ENCODE results near the gene SOX9.

SOX9 gene

DNA sequence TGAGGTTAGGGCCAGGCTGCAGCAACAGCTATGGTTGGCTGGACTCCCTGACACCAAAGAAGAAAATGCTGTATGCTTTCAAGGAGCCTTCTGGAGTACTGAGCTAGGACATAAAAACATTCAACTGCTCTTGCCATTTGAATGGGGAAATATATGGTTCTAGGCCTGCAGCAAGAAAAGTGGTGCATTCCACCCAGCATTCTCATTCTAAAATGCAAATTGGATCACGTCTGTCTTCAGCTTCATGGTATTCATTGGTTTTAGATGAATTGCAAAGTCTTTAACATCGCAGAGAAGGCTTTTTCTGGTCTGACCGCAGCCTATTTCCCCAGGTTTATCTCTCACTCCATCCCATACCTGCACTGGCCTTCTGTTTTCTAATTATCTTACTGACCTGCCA lies 27.1 kb upstream of the SOX9 start:
- Histone ChIP-seq H3K4me1 (ENCODE audit: control insufficient read depth in 2 of 2, insufficient read depth in 2 of 2, low read length in 2 of 2) (no peaks in the 10 kb centered on the region), H3K4me3 (ENCODE audit: low read length in 2 of 2) (no peak overlapping the region), H3K9me3 (ENCODE audit: control insufficient read depth in 2 of 2, low read length in 2 of 2) (no peaks in the 10 kb centered on the region), H3K27me3 (ENCODE audit: control insufficient read depth in 2 of 2, insufficient read depth in 2 of 2, low read length in 2 of 2) (no peaks in the 10 kb centered on the region), H3K9ac (ENCODE audit: low read depth in 1 of 2, low read length in 2 of 2) (no peak overlapping the region), H3K27ac (ENCODE audit: low read depth in 2 of 2, low read length in 2 of 2) (no peak overlapping the region), H3K36me3 (ENCODE audit: control insufficient read depth in 2 of 2, insufficient read depth in 2 of 2, low read length in 2 of 2) (no peaks in the 10 kb centered on the region)

DNA sequence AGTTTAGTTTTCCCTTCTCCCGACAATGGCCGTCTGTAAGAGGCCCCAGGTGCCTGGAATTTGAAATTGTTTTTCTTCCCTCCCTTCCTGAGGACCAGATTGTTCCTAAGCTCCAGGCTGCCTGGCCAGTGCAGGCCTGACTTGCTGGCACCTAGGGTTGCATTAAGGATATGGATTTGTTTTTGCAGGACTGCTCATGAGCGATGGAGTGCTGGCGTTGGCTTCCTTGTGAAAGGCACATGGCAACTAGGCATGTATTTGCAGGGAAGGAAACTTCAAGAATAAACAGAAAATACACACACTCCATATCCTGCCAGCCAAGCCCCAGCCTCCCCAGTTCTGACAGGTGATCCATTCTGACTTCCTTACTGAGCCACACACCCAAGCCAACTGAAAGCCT lies 25.5 kb upstream of the SOX9 start:
- H3K27me3 ChIP-seq (ENCODE audit: control insufficient read depth in 2 of 2, insufficient read depth in 2 of 2, low read length in 2 of 2), result no peaks in the 10 kb centered on the region
- H3K27ac ChIP-seq (ENCODE audit: low read depth in 2 of 2, low read length in 2 of 2), result no peak overlapping the region
- no peaks in the 10 kb centered on the region for H3K9me3 ChIP-seq (ENCODE audit: control insufficient read depth in 2 of 2, low read length in 2 of 2)
- H3K36me3 ChIP-seq (ENCODE audit: control insufficient read depth in 2 of 2, insufficient read depth in 2 of 2, low read length in 2 of 2), result no peaks in the 10 kb centered on the region
- H3K4me3 ChIP-seq (ENCODE audit: low read length in 2 of 2), result no peak overlapping the region
- no peak overlapping the region for H3K9ac ChIP-seq (ENCODE audit: low read depth in 1 of 2, low read length in 2 of 2)
- H3K4me1 ChIP-seq (ENCODE audit: control insufficient read depth in 2 of 2, insufficient read depth in 2 of 2, low read length in 2 of 2), result no peaks in the 10 kb centered on the region

DNA sequence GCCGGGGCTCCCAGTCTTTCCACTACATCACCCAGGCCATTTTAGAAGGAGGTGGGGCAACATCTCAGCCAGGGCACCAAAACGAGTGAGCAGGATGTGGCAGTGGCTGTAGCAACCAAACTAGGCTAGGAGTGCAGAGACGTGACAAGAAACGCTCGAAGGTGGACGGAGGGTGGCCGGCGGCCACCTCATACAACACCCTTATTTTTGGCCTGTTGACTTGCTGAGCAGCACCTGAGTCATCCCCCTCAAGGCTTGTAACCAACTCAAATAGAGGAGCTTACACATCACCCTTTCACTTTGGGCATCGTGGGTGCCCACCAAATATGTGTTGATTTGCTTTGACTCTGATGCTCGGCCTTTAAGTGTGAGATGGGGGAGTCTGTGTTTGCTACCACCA lies 23.7 kb upstream of the SOX9 start:
- no peak overlapping the region for H3K9ac ChIP-seq (ENCODE audit: low read depth in 1 of 2, low read length in 2 of 2)
- no peaks in the 10 kb centered on the region for H3K27me3 ChIP-seq (ENCODE audit: control insufficient read depth in 2 of 2, insufficient read depth in 2 of 2, low read length in 2 of 2)
- no peaks in the 10 kb centered on the region for H3K4me1 ChIP-seq (ENCODE audit: control insufficient read depth in 2 of 2, insufficient read depth in 2 of 2, low read length in 2 of 2)
- H3K9me3 ChIP-seq (ENCODE audit: control insufficient read depth in 2 of 2, low read length in 2 of 2), result no peaks in the 10 kb centered on the region
- no peak overlapping the region for H3K4me3 ChIP-seq (ENCODE audit: low read length in 2 of 2)
- H3K27ac ChIP-seq (ENCODE audit: low read depth in 2 of 2, low read length in 2 of 2), result no peak overlapping the region
- H3K36me3 ChIP-seq (ENCODE audit: control insufficient read depth in 2 of 2, insufficient read depth in 2 of 2, low read length in 2 of 2), result no peaks in the 10 kb centered on the region

DNA sequence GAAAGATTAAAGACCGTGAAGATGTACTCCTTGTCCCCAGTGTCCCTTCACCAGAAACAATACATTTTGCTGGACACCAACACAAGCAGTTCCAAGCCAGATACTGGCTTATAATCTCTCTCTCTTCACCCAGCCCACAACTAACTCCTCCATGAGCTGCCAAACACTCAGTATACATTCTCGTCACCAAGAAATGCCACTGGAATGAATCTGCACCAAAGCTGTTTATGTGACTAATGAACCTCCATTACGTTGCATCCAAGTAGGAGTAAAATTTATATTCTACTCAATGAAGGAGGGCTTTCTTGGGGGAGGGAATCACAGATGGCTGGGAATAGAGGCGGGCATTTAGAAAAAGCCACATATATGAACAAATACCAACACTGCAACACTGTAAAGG lies 20.9 kb upstream of the SOX9 start:
- Histone ChIP-seq H3K36me3 (ENCODE audit: control insufficient read depth in 2 of 2, insufficient read depth in 2 of 2, low read length in 2 of 2) (no peaks in the 10 kb centered on the region), H3K27me3 (ENCODE audit: control insufficient read depth in 2 of 2, insufficient read depth in 2 of 2, low read length in 2 of 2) (no peaks in the 10 kb centered on the region), H3K9ac (ENCODE audit: low read depth in 1 of 2, low read length in 2 of 2) (no peak overlapping the region)

DNA sequence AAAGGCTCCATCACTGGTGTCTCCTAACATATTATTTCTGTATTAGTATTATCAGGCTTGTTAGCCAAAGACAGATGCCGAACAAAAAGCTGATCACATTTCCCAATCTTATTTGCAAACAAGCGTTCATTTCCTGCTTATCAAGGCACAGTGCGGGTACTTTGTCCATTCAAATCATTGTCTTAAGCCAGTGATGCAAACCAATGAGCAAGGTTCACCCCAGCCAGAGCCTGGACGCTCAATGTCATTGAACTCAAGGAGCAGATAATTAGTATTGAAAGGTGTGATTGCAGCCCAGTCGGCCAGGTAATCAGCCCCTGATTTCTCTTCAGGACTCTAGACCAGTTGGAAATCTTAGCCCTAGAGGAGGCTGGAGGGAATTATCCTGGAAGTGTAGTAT lies 20.4 kb upstream of the SOX9 start:
- no peaks in the 10 kb centered on the region for H3K4me1 ChIP-seq (ENCODE audit: control insufficient read depth in 2 of 2, insufficient read depth in 2 of 2, low read length in 2 of 2)
- H3K27ac ChIP-seq (ENCODE audit: low read depth in 2 of 2, low read length in 2 of 2), result no peak overlapping the region
- H3K4me3 ChIP-seq (ENCODE audit: low read length in 2 of 2), result no peak overlapping the region
- H3K27me3 ChIP-seq (ENCODE audit: control insufficient read depth in 2 of 2, insufficient read depth in 2 of 2, low read length in 2 of 2), result no peaks in the 10 kb centered on the region
- no peaks in the 10 kb centered on the region for H3K36me3 ChIP-seq (ENCODE audit: control insufficient read depth in 2 of 2, insufficient read depth in 2 of 2, low read length in 2 of 2)
- H3K9ac ChIP-seq (ENCODE audit: low read depth in 1 of 2, low read length in 2 of 2), result no peak overlapping the region
- no peaks in the 10 kb centered on the region for H3K9me3 ChIP-seq (ENCODE audit: control insufficient read depth in 2 of 2, low read length in 2 of 2)

More for the DNA sequence above, 20.9 kb upstream of the SOX9 start:
- no peaks in the 10 kb centered on the region for H3K4me1 ChIP-seq (ENCODE audit: control insufficient read depth in 2 of 2, insufficient read depth in 2 of 2, low read length in 2 of 2)
- no peak overlapping the region for H3K4me3 ChIP-seq (ENCODE audit: low read length in 2 of 2)
- no peak overlapping the region for H3K27ac ChIP-seq (ENCODE audit: low read depth in 2 of 2, low read length in 2 of 2)
- H3K9me3 ChIP-seq (ENCODE audit: control insufficient read depth in 2 of 2, low read length in 2 of 2), result no peaks in the 10 kb centered on the region

DNA sequence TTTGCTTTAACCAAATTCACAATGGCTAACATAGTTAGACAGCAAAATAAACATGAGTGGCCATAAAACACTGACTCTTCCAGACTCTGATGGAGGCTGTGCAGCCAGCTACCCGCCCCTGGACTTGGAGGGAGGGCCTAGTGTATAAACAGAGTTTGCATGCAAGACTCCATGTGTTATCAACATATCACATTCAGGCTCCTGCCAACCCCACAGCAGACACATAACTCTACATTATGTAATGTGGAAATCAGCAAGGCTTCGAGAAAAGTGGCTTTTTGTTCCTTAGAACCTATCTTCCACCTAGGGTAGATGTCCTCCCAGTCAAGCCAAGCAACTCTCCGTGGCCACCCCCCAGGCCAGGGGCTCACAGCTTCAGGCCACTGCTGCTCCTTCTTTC lies 19.3 kb upstream of the SOX9 start:
- H3K4me3 ChIP-seq (ENCODE audit: low read length in 2 of 2), result no peak overlapping the region
- H3K27me3 ChIP-seq (ENCODE audit: control insufficient read depth in 2 of 2, insufficient read depth in 2 of 2, low read length in 2 of 2), result no peaks in the 10 kb centered on the region
- H3K4me1 ChIP-seq (ENCODE audit: control insufficient read depth in 2 of 2, insufficient read depth in 2 of 2, low read length in 2 of 2), result no peaks in the 10 kb centered on the region
- H3K27ac ChIP-seq (ENCODE audit: low read depth in 2 of 2, low read length in 2 of 2), result no peak overlapping the region
- no peaks in the 10 kb centered on the region for H3K36me3 ChIP-seq (ENCODE audit: control insufficient read depth in 2 of 2, insufficient read depth in 2 of 2, low read length in 2 of 2)
- no peak overlapping the region for H3K9ac ChIP-seq (ENCODE audit: low read depth in 1 of 2, low read length in 2 of 2)
- H3K9me3 ChIP-seq (ENCODE audit: control insufficient read depth in 2 of 2, low read length in 2 of 2), result no peaks in the 10 kb centered on the region

DNA sequence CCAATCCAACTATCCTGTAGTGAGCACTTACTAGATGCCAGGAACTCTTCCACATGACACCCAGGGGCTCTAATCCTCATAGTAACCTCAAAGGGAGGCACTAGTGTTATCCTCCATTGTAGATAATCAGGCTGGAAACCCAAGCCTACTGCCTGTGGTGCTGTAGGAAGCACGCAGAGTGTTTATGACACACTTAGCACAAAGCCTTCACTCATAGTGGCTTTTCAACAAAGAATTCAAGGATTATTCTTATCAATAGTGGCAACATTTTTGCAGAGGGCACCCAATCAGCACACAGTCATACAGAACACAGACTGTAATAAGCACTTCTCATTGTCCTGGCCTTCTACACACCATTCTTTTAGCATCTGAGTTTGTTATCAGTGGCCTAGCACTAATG lies 18.5 kb upstream of the SOX9 start:
- Histone ChIP-seq H3K9ac (ENCODE audit: low read depth in 1 of 2, low read length in 2 of 2) (no peak overlapping the region), H3K4me1 (ENCODE audit: control insufficient read depth in 2 of 2, insufficient read depth in 2 of 2, low read length in 2 of 2) (no peaks in the 10 kb centered on the region), H3K4me3 (ENCODE audit: low read length in 2 of 2) (no peak overlapping the region), H3K27ac (ENCODE audit: low read depth in 2 of 2, low read length in 2 of 2) (no peak overlapping the region), H3K36me3 (ENCODE audit: control insufficient read depth in 2 of 2, insufficient read depth in 2 of 2, low read length in 2 of 2) (no peaks in the 10 kb centered on the region), H3K9me3 (ENCODE audit: control insufficient read depth in 2 of 2, low read length in 2 of 2) (no peaks in the 10 kb centered on the region), H3K27me3 (ENCODE audit: control insufficient read depth in 2 of 2, insufficient read depth in 2 of 2, low read length in 2 of 2) (no peaks in the 10 kb centered on the region)

DNA sequence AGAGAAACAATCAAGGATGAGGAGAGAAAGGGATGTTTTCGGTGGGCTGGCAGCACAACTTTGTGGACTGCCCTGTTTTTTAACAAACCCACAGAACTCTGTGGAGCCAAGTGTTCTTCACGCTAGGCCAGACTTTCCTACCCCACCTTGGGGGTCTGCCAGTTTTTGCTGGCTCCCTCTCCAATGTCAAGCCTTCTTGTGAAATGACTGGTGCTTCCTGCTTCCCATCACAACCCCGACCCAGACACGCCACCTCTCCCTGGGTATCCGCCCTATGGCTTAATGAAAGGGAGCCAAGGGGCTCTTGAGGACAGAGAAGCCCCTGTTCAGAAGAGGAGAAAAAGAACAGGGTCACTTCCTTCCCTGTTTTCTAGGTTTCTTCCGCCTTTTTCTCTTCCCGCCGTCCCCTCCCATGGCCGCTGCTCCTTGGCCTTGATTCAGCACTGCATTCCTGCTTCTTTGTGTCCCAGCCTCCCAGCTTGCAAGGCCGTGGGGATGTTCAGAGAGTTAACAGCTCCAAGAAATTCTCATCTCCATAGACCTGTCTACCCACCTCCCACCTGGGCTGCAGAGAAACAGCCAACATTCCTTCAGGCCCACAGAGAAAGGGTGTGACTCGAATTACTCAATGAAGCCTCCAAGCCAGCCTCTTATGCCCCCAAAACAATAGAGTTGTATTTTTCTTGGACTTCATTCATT lies 16.5 kb upstream of the SOX9 start:
- Histone ChIP-seq H3K4me3 (ENCODE audit: low read length in 2 of 2) (no peak overlapping the region), H3K4me1 (ENCODE audit: control insufficient read depth in 2 of 2, insufficient read depth in 2 of 2, low read length in 2 of 2) (no peaks in the 10 kb centered on the region), H3K9me3 (ENCODE audit: control insufficient read depth in 2 of 2, low read length in 2 of 2) (no peaks in the 10 kb centered on the region), H3K9ac (ENCODE audit: low read depth in 1 of 2, low read length in 2 of 2) (no peak overlapping the region), H3K36me3 (ENCODE audit: control insufficient read depth in 2 of 2, insufficient read depth in 2 of 2, low read length in 2 of 2) (no peaks in the 10 kb centered on the region), H3K27me3 (ENCODE audit: control insufficient read depth in 2 of 2, insufficient read depth in 2 of 2, low read length in 2 of 2) (no peaks in the 10 kb centered on the region), H3K27ac (ENCODE audit: low read depth in 2 of 2, low read length in 2 of 2) (no peak overlapping the region)

DNA sequence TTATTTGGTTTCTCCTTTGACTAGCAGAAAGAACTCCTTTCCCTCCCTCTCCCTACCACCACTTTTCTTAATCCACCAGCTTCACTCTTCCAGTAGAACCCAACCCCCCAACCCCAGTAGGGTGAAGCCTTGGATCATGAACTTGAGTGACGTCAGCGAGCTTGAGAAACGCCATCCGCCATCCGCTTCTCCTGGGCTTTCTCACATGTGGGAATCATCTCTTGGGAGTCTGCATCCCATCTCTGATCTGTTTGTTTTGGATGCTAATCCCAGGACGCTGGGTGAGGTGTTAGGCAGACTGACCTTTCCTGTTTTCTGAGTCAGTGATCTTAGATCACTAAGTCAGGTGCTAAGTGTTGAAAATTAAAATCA lies 16.0 kb upstream of the SOX9 start:
- H3K4me1 ChIP-seq (ENCODE audit: control insufficient read depth in 2 of 2, insufficient read depth in 2 of 2, low read length in 2 of 2), result no peaks in the 10 kb centered on the region
- H3K27ac ChIP-seq (ENCODE audit: low read depth in 2 of 2, low read length in 2 of 2), result no peak overlapping the region
- H3K9ac ChIP-seq (ENCODE audit: low read depth in 1 of 2, low read length in 2 of 2), result no peak overlapping the region
- no peak overlapping the region for H3K4me3 ChIP-seq (ENCODE audit: low read length in 2 of 2)
- H3K27me3 ChIP-seq (ENCODE audit: control insufficient read depth in 2 of 2, insufficient read depth in 2 of 2, low read length in 2 of 2), result no peaks in the 10 kb centered on the region
- no peaks in the 10 kb centered on the region for H3K36me3 ChIP-seq (ENCODE audit: control insufficient read depth in 2 of 2, insufficient read depth in 2 of 2, low read length in 2 of 2)
- H3K9me3 ChIP-seq (ENCODE audit: control insufficient read depth in 2 of 2, low read length in 2 of 2), result no peaks in the 10 kb centered on the region

DNA sequence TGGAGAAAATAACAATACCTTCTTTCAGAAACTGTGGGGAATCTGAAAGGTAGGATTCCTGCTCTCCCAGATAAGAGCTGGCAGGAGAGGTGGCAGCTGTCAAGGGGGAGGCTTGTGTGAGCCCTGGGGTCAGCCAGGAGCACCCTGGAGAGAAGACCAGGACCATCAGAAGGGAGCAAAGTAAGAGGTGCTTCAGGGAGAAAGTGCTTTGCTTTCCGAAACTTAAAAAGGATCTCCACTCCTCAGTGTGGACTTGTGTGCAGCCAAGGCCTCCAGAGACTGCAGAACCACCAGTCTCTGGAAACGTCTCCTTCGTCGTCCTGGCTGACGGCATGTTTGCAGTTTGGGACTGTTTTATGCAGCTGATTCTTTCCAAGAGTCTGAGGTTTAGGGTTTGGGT lies 13.7 kb upstream of the SOX9 start:
- Histone ChIP-seq H3K4me3 (ENCODE audit: low read length in 2 of 2) (no peak overlapping the region), H3K27ac (ENCODE audit: low read depth in 2 of 2, low read length in 2 of 2) (no peak overlapping the region), H3K36me3 (ENCODE audit: control insufficient read depth in 2 of 2, insufficient read depth in 2 of 2, low read length in 2 of 2) (no peaks in the 10 kb centered on the region), H3K4me1 (ENCODE audit: control insufficient read depth in 2 of 2, insufficient read depth in 2 of 2, low read length in 2 of 2) (peaks cover 7 to 13% of the 10 kb centered on the region in 2 donors), H3K9me3 (ENCODE audit: control insufficient read depth in 2 of 2, low read length in 2 of 2) (no peaks in the 10 kb centered on the region), H3K27me3 (ENCODE audit: control insufficient read depth in 2 of 2, insufficient read depth in 2 of 2, low read length in 2 of 2) (no peaks in the 10 kb centered on the region), H3K9ac (ENCODE audit: low read depth in 1 of 2, low read length in 2 of 2) (no peak overlapping the region)
